GM21737 (cell line): ENCODE data around the gene RAMP3.

Experiments
- ATAC-seq: cut with Tn5 transposase; IDR thresholded peaks from one replicate; pipeline ENCODE4 v1.9.1; 2021; ENCODE audit warnings: mild to moderate bottlenecking, moderate library complexity; ENCODE audit not compliant: unreplicated experiment

The RAMP3 gene

DNA sequence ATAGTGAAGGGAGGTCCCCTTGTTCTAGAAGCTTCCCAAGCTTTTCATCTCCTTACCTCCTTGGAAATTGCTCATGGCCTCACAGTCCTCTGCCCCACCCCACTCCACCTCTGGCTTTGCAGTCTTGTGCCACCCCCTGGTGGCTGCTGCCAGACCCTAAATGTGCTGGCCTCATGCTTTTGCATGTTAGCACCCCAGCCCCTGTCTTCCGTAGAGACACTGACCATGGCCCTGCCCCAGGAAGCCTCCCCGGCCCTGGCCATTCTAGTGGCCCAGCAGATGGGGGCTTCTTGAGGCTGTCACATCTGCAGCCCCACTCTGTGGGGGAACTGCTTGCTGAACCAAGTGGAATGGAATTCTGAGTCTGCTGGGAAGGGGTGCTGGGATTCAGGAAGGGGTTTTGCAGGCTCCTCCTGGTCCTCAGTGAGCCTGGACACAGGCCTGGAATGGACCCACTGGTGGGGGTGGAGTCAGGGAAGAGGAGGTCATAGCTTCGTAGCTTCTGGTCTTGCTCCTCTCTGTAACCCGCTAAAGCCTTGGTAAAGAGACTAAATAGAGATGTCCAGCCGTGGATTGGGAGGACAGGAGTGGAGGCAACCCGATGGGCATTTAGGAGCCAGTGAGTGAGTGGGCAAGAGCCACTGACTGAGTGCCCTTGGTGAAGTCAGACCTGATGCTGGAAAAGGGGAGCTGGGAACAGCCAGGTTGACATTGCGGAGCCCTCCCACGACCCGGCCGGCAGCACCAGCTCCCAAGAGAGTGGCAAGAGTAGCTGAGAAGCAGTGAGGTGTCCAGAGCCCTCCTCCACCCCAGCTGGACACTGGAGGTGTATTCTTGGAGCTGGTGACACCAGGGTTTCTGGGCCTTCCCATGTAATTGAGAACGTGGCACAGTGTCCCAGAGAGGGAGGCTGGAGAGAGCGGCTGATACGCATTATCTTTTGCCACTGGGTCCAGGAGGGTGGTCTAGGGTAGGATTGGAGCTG, 20.9 kb downstream of the RAMP3 start:
- no peak for ATAC-seq

DNA sequence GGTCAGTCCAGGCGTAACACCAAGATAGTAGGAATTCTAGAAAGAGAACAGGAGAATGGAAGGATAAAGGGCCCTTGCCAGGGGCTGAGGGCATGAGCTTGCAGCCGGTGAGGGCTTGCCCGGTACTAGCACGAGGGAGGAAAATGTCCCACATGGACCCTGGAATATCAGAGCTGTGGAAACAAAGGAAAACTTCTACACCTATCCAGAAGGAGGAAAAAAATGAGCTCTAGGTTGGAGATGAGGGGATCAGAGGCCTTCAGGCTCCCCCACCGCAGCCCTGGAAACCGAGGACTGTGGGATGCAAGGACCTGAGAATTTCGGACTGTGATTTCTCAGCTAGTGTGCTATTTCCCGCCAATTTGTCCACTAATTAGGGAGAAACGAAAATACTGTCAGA, 22.1 kb downstream of the RAMP3 start:
- ATAC-seq: no peak

DNA sequence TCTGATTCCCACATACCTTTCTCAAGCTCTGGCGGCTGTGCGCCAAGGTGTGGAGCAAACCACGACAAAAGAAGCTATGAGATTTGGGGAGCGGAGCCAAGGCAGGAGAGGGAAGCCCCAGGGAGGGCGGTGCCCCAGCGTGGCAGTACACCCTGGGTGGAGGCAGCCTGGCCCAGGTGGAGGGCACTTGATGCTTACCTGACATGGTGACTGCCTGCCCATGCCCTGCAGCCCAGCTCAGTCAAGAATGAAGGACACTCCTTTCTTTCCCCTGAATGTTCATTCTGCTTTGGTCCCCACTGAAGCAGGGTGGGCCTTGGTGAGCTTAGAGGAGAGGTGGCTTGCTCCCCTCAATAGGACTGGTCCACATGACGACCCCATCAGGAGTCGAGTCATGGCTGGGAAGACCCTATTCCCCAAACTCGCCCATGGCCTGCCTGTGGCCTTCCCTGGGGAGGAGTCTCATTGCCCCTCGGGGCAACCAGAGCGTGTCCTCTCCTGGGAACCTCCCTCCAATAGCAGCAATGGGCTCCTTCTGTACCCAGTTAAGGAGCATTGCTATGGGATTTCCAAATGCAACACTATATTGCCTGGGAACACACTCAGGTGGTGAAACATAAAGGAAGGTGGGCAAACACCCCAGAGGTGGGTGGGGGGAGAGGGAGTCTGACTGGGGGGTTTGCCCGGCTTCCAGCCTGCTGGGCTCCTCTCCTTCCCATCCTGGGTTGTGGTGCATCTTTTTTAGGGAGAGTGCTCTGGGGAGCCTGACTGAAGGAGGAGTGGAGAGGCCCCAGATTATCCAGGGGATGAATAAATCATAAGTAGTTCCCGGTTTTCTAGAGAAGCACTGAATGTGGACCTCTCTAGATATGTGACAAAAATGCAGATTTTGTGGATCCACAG, 22.7 kb downstream of the RAMP3 start:
- ATAC-seq: no peak

DNA sequence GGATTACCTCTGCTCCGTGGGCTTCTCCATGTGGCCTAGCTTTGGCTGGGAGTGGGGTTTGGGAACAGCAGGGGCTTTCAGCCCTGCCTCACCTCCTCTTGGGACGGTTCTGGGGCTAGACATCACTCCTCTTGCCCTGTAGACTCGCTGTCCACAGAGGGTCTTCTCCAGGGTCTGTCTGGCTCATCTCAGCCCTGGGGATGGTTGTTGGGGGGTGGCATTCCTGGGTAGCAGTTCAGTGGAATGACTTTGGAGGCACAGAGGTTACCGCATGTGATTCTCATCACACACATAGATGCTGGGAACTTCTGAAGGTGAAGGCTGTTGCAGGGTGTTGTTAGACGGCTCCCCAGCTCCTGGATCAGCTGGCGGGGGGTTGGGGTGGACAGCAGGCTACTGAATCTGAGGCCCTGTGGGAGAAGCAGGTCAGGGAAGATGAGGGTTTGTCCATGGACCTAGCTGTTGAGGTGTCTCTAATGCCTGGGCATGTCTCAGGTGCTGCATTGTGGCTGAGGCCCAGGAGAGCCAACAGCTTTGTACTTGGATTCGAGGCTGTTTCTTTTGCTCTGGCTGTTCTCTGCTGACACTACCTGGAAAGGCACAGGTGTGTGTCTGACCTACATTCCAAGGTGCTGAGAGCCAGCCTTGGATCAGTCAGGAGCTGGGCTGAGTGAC, 23.8 kb downstream of the RAMP3 start:
- no peak for ATAC-seq

GRCh38 chr7:45181991-45182855, 24.6 kb downstream of the RAMP3 start:
- no peak for ATAC-seq

DNA sequence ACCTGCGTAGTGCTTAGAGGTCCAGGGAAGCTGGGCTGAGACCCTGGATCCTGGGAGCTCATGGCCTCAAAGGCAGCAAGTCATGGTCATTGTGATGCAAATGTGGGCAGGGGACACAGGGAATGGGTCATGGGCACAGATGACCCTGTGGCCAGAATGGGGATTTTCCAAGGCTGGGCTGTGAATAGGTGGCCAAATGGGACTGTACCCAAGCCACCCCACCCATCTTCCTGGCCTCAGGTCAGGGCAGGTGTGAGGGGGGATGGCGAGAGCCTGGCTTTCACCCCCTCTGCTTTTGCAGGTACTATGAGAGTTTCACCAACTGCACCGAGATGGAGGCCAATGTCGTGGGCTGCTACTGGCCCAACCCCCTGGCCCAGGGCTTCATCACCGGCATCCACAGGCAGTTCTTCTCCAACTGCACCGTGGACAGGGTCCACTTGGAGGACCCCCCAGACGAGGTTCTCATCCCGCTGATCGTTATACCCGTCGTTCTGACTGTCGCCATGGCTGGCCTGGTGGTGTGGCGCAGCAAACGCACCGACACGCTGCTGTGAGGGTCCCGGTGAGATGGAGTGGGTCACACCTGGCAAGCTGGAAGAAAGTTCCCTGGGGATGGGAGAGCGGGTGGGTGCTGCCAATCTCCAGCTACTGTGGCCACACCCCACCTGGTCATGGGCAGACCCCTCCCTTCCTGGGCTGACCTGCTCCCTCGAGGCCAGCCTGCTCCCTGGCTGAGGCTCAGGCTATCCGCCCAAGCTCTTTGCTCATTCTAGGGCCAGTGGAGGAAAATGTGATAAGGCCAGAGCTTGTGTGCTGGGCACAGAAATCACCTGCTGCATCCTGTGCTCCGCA, 25.5 kb downstream of the RAMP3 start:
- no peak for ATAC-seq

GRCh38 chr7:45183711-45184210, 26.2 kb downstream of the RAMP3 start:
- ATAC-seq: no peak

DNA sequence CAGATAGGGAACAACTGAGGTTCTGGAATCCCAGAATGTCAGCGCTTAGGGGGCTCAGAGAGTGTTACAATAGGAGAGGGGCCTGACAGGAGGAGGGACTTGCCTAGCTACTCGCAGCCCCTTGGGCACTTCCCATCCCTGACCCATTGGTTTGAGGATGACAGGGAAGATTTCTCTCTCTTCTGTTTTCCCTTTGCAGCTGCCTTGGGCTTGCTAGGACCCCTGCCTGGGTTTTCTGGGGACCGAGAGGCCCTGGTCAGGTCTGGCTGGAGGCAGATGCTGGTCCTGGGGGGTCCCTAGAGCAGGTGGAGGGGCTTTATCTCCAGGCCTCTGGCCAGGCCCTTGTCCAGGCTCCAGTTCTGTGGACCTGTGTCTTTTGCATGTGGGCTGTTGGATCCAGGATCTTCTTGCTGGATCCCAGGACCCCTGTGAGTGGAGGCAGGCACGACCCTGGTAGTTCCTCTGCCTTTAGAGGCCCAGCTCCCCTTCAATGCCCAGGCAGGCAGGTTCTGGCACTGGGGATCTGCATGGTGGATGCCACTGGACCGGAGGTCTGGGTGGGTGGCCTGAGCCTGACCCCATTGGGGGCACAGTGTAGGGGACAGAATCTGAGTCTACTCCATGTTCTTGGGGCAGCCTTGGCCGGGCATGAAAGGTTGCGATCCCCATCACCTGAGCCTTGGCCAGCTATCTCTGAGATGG, 26.9 kb downstream of the RAMP3 start:
- ATAC-seq: no peak

DNA sequence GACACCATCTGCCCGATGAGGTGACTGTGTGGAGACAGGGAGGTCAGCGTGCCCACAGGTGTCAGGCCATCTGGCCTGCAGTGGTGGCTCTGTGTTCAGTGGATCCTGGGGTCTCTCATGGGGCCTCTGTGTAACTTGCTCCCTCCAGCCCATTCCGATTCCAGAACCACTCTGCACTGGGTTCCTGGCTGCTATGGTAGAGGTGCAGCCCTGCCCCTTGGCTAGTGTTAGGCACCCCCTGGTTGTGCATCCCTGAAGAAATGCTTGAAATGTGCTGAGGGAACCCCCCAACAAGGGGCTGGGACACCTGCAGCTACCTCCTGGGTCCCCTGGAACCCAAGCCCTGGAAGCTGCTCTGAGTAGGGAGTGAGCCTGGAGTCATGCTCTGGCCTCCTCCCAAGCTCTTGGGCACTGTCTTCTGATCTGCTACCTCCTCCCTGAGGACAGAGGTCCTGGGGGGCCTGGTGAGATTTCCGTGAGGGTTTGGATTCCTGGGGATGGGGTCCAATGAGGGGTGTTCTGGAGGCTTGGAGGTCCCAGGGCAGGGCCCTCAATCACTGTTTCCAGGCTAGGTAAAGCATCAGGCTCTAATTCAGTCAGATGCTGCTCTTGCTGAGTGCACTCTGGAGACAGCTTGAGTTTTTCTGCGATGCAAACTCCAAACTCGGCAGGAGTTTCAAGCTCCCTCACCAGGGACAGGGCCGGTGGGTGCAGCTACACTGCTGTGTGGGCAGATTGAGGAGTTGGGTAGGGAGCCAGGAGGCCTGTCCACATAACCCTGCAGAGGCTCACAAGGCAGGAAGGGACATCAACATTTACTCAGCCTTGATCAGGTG, 27.7 kb downstream of the RAMP3 start:
- no peak for ATAC-seq

DNA sequence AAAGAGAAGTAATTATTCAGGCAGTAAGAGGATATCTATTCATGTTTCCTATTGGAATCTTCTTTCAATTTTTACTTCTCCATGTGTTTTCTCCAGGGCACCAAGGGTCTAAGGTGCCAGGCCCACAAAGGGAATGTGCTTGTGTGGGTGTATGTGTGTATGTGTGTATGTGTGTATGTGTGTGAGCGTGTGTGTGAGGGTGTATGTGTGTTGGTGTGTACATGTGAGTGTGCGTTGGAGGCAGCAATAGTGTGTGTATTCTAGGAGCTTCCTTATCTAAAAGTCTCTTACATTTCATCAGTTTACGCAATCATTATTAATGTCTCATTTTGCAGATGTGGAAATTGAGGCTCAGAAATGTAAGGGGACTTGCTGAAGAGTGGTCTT, 28.3 kb downstream of the RAMP3 start:
- ATAC-seq: no peak

GRCh38 chr7:45186261-45186813, 28.7 kb downstream of the RAMP3 start:
- no peak for ATAC-seq

DNA sequence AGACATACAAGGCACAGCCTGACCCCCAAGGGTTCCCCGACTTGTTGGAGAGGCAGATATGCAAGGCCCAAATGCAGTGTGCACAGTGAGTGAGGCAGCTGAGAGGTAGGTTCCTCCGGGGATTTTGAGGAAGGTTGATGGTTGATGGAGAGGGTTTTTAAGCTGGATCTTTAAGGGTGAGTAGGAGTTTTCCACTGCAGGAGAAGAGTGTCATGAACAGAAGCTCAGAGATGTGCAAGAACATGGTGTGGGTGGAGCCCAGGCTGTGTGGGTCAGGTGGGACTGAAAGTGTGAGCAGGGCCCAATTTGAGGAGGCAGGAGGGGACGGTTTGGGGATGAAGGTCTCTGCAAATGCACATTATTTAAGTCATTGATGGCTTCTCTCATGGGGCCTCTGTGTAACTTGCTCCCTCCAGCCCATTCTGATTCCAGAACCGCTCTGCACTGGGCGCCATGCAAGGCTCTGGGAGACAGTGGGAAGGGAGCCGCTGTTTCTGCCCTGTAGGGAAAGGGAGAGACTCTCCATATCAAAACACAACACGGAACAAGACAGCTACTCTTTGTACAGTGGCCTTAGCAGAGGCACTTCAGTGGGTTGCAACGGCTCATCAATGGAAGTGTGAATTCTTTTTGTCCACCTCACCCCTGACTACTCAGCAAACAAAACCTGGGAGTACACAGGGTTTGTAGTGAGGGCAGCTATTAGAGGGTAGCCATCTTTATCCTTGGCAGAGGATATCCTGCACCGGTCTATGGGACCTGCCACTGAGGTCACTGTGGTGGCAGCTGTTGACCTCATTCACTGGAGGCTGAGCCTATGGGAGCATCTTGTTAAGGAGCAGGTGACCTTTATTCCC, 29.7 kb downstream of the RAMP3 start:
- no peak for ATAC-seq

DNA sequence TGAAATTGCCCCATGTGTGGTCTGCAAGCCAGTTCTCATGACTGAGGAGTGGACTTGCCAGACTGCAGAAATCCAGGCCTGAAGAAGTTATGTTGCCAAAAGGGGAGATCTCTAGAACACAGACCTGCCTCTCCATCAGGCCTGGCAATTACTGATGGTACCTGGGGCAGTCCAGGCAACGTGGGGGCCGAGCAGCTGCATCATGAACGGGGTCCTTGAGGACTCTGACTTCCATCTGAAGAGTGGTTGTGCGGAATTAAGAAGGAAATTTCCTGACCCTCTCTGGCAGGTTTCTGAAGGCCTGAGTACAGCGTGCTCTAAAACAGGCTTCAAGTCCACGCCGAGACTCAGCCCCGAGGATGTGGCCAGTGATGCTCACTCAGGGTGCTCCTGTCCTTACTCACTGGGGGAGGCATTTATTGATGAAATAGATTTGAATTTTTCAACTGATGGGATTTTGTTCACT, 30.4 kb downstream of the RAMP3 start:
- no peak for ATAC-seq

DNA sequence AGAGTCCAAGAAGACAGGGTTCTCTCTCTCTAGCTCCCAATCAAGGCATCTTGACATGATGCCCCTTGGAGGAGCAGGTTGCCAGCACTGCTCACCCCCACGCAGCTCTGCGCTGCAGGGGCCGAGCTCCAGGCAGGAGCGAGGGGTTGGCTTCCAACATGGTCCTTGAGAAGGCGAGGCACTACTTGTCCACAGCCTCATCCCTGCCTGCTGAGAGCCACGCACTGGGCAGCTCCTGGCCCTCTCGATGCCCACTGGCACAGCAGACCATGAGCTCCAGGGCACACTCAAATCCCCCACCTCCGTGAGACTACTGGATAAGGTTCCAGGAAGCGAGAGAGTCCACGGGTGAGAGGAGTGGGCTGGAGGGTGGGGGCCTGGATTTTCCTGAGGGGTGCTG, 31.1 kb downstream of the RAMP3 start:
- no peak for ATAC-seq

- no peak for ATAC-seq
These were observed 31.8 kb downstream of the RAMP3 start for GRCh38 chr7:45189151-45189970.
